ENCODE measurements around the gene SORCS2.

- TF ChIP-seq CEBPB (IDR thresholded peaks at IDR 0.05) (no peak), EP300 (IDR thresholded peaks at IDR 0.05; ENCODE audit: borderline replicate concordance) (no peak), REST (IDR thresholded peaks at IDR 0.05; ENCODE audit: low read depth) (no peak), TCF12 (IDR thresholded peaks at IDR 0.05; ENCODE audit: low read depth) (no peak), NFIC (IDR thresholded peaks at IDR 0.05) (no peak), YY1 (IDR thresholded peaks at IDR 0.05; ENCODE audit: low read depth) (no peak)
Observed at GRCh38 chr4:7434766-7435150, 242.4 kb downstream of the SORCS2 start, which contains the start of gene PSAPL1.

Measured in Ishikawa (cell line).